Body of pancreas (tissue), 4 donors: Measurements from ENCODE around the gene NRG3. TPM values are rescaled to one million over a fixed set of nuclear protein-coding genes. Genes with fewer than 3 reads are reported as not detected.

Experiments
- ATAC-seq: fragments of 150-250 bp; one replicate; pipeline ENCODE4 v1.9.1; 2016
- DNase-seq, 4 donors: peaks; one replicate each; pipeline ENCODE4 v3.0.0-alpha.2; 2019
- H3K27ac ChIP-seq, 4 donors: fragments of 200-600 bp; sonication (generic); 1 replicate in 3 of 4; 2 replicates in 1 of 4; pipeline versions ENCODE4 v1.5.1 to v1.6.1; 2016 to 2019; ENCODE audit warnings: mild to moderate bottlenecking in 1 of 4, mixed read lengths in 1 of 4, moderate library complexity in 1 of 4
- H3K27me3 ChIP-seq, 2 donors: fragments of 200-600 bp; sonication (generic); one replicate each; pipeline ENCODE4 v1.6.0; 2016; ENCODE audit warnings: mild to moderate bottlenecking in 1 of 2
- H3K36me3 ChIP-seq, 2 donors: fragments of 200-600 bp; sonication (generic); replicated peaks in 1 of 2; 2 replicates each; pipeline ENCODE4 v1.5.1; 2016; ENCODE audit warnings: low read depth in 2 of 2; ENCODE audit not compliant: insufficient read depth in 1 of 2
- H3K4me1 ChIP-seq: fragments of 200-600 bp; sonication (generic); one replicate; pipeline ENCODE4 v1.6.0; 2016
- H3K4me3 ChIP-seq, 2 donors: fragments of 200-600 bp; sonication (generic); 1 replicate in 1 of 2; 2 replicates in 1 of 2; pipeline ENCODE4 v1.5.1; 2016 to 2019
- H3K9me3 ChIP-seq, 3 donors: fragments of 200-600 bp; sonication (generic); 1 replicate in 2 of 3; 2 replicates in 1 of 3; pipeline ENCODE4 v1.5.1; 2016
- POLR2A ChIP-seq, 3 donors: fragments of 450-650 bp; IDR thresholded peaks; one replicate each; pipeline ENCODE4 v1.6.1; 2016; ENCODE audit warnings: antibody characterized with exemption in 3 of 3, mild to moderate bottlenecking in 2 of 3
- WGBS, 2 donors: methylation state at CpG; one replicate each; pipeline ENCODE4 v1.1.5; 2017; 5-methylcytosine and 5-hydroxymethylcytosine counted together
- intact Hi-C: fragments of 100-400 bp; cut with DNase I; formaldehyde crosslinking; loops from one replicate; pipeline ENCODE4 v1.15.1; 2023
- total RNA-seq, 2 donors: library from RNA; depleted of rRNA; stranded (reverse); fragments of >200 nt; gene quantifications; one replicate each; pipeline ENCODE4 v1.1.0, GENCODE V29; 2016
- TF ChIP-seq, protein P1 (sequence below), 7 experiments: fragments of 450-650 bp in 4 of 7; fragments of 200-600 bp in 3 of 7; sonication (generic) in 3 of 7; IDR thresholded peaks; one replicate each; pipeline ENCODE4 v1.5.1; 2016 to 2019; ENCODE audit warnings: antibody characterized with exemption in 7 of 7

The NRG3 gene
- total RNA-seq, 2 donors from 2014 or later: 0.26 TPM; not detected in 1

DNA sequence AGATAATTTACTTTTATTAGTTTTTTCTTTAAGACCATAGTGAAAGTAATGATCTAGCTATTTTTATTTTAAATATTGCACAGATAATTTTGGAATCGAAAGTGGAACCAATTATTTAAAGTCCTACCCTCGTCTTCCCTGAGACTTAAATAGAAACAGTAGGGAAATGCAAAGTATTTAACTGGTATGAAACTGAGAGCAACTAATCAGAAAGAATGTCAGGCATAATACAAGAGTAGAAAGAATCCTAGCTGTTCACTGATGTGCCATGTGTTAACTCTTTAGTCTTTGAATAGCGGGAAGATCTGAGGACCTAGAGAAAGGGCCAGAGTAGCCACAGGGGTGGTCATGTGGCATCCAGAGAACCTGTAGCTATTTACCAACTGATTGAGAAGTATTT lies 630.0 kb downstream of the NRG3 start:
- Histone ChIP-seq H3K9me3 (no peaks in the 10 kb centered on the region), H3K36me3 (no peaks in the 10 kb centered on the region), H3K4me3 (no peak overlapping the region), H3K4me1 (no peaks in the 10 kb centered on the region), H3K27me3 (no peaks in the 10 kb centered on the region), H3K27ac (no peak overlapping the region)
- TF ChIP-seq POLR2A (IDR thresholded peaks at IDR 0.05): no peak
- TF ChIP-seq, protein P1, sequence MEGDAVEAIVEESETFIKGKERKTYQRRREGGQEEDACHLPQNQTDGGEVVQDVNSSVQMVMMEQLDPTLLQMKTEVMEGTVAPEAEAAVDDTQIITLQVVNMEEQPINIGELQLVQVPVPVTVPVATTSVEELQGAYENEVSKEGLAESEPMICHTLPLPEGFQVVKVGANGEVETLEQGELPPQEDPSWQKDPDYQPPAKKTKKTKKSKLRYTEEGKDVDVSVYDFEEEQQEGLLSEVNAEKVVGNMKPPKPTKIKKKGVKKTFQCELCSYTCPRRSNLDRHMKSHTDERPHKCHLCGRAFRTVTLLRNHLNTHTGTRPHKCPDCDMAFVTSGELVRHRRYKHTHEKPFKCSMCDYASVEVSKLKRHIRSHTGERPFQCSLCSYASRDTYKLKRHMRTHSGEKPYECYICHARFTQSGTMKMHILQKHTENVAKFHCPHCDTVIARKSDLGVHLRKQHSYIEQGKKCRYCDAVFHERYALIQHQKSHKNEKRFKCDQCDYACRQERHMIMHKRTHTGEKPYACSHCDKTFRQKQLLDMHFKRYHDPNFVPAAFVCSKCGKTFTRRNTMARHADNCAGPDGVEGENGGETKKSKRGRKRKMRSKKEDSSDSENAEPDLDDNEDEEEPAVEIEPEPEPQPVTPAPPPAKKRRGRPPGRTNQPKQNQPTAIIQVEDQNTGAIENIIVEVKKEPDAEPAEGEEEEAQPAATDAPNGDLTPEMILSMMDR (IDR thresholded peaks at IDR 0.05): no peak
- intact Hi-C loops: no loop called here
- WGBS, 2 donors: 74 to 80% methylated on average over 3 of the region's 3 CpGs
- no peak for ATAC-seq
- no peak for DNase-seq

DNA sequence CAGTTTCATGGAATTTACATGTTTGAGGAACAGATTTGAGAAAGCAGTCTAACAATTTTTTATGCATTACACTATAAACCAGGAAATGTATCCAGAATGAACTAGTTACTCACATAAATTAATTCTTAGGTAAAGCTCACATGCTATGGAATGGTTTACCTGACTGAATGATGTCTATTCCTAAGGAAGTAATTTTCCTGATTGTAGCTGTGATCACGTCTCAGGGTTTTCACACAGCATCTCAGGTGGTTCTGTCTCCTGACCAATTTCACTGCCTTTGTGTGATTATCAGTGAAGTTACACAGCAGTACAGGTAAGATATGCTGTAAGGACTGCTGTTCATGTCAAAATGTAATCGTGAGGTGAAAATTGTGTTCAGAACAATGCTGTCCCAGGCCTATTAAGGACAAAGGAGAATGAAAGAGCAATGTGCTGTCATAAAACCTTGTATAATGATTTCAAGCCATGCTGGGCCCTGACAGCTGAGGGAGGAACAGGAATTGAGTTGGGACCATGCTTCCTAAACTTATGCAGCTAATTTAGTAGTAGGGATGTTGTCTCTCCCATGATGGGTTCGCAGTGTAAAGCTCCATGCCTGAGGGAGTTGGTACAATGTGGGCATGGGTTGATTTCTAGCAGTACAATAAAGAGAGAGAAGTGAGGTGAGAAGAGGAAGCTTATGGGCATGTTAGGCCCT lies 631.8 kb downstream of the NRG3 start:
- WGBS, 2 donors: 80 to 93% methylated on average over 3 of the region's 3 CpGs
- Histone ChIP-seq H3K4me3 (no peak overlapping the region), H3K36me3 (no peaks in the 10 kb centered on the region), H3K4me1 (no peaks in the 10 kb centered on the region), H3K9me3 (no peaks in the 10 kb centered on the region), H3K27ac (no peak overlapping the region), H3K27me3 (no peaks in the 10 kb centered on the region)
- no peak for DNase-seq
- TF ChIP-seq POLR2A (IDR thresholded peaks at IDR 0.05): no peak
- TF ChIP-seq, protein P1 (IDR thresholded peaks at IDR 0.05): no peak
- no peak for ATAC-seq
- intact Hi-C loops: no loop called here

DNA sequence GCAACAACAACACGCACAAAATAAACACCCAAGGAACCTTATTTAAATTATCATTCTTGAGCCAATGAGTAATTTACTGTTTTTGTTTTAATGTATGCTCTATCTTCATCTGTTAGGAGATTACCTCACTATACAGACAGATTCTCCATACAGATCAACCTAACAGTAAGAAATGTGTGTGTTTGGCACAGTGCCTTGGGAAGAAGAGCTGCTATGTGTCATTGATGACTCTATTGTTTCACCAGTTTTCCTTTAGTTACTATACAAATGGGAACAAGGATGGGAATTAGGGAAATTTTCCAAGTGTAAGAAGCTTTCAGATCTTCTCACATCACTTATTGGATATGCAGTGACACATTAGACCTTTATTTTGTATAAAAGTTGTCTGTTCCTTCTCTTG lies 640.3 kb downstream of the NRG3 start:
- Histone ChIP-seq H3K4me3 (no peak overlapping the region), H3K9me3 (no peaks in the 10 kb centered on the region), H3K4me1 (no peaks in the 10 kb centered on the region), H3K27me3 (no peaks in the 10 kb centered on the region), H3K36me3 (no peaks in the 10 kb centered on the region), H3K27ac (no peak overlapping the region)
- TF ChIP-seq POLR2A (IDR thresholded peaks at IDR 0.05): no peak
- TF ChIP-seq, protein P1 (IDR thresholded peaks at IDR 0.05): no peak
- ATAC-seq (no peak), DNase-seq (no peak)
- WGBS, 2 donors: 81 to 96% methylated on average over 1 of the region's 1 CpG
- intact Hi-C loops: no loop called here

DNA sequence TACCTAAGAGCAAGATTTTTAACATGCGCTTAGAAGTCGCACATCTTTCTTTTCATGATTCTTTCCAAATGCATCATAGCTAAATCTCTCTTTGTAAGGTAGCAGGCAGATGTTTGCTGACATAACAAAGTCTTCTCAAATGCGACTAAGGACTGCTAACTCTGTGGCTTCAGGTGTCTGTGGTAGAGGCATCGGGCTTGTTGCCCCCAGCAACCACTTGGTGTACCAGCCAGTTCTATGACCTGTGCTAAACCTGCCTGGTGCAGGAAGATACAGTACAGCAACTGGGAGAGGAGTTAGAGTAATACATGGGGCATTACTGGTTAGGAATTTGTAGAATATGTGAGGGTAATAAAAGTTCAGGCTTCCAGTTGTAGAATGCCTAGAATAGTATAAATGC lies 654.1 kb downstream of the NRG3 start:
- 66 to 67% methylated on average over 4 of the region's 4 CpGs for WGBS, 2 donors
- Histone ChIP-seq H3K36me3 (no peaks in the 10 kb centered on the region), H3K4me1 (no peaks in the 10 kb centered on the region), H3K27ac (no peak overlapping the region), H3K9me3 (no peaks in the 10 kb centered on the region), H3K27me3 (no peaks in the 10 kb centered on the region), H3K4me3 (no peak overlapping the region)
- no peak for DNase-seq
- intact Hi-C loops: no loop called here
- TF ChIP-seq, protein P1 (IDR thresholded peaks at IDR 0.05): no peak
- no peak for TF ChIP-seq POLR2A (IDR thresholded peaks at IDR 0.05)
- no peak for ATAC-seq

DNA sequence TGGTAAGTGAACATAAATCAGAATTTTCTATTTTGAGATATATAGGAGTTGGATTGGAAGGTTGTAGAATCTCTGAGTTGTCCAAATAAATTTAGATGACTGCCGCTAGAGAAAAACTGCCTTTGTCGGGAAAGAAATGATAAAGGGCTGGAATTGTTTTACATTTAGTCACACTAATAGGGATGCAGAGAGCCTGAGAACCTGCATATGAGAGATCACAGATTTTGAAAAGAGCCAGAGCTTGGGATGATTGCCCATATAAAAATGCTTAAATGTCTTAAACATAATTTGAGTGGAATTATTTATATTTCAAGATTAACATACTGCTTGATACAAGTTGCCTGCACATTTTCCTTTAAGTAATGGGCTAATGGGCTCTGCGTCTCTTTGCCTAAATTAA lies 660.5 kb downstream of the NRG3 start:
- Histone ChIP-seq H3K27me3 (no peaks in the 10 kb centered on the region), H3K27ac (no peak overlapping the region), H3K4me1 (no peaks in the 10 kb centered on the region), H3K36me3 (no peaks in the 10 kb centered on the region), H3K9me3 (no peaks in the 10 kb centered on the region), H3K4me3 (no peak overlapping the region)
- DNase-seq (no peak), ATAC-seq (no peak)
- TF ChIP-seq POLR2A (IDR thresholded peaks at IDR 0.05): no peak
- TF ChIP-seq, protein P1 (IDR thresholded peaks at IDR 0.05): no peak
- 82 to 87% methylated on average over 3 of the region's 3 CpGs for WGBS, 2 donors
- intact Hi-C loops: no loop called here
